IgD-negative memory B cell (primary cell): ENCODE measurements around the gene SLC47A2. TPM values are rescaled to one million over a fixed set of nuclear protein-coding genes. Genes with fewer than 3 reads are reported as not detected.

ENCODE experiments used
- H3K27ac Mint-ChIP-seq, 3 donors: one replicate each; pipeline ENCODE4 v1.8.0; 2020 to 2022; ENCODE audit warnings: mild to moderate bottlenecking in 3 of 3, mixed read lengths in 3 of 3, moderate library complexity in 1 of 3
- H3K27me3 Mint-ChIP-seq: one replicate; pipeline ENCODE4 v1.8.0; 2021; ENCODE audit warnings: mixed read lengths
- H3K36me3 Mint-ChIP-seq: one replicate; pipeline ENCODE4 v1.8.0; 2020; ENCODE audit warnings: mild to moderate bottlenecking, mixed read lengths
- H3K4me1 Mint-ChIP-seq, 3 donors: one replicate each; pipeline ENCODE4 v1.8.0; 2020 to 2022; ENCODE audit warnings: mixed read lengths in 3 of 3, mild to moderate bottlenecking in 1 of 3
- H3K4me3 Mint-ChIP-seq, 4 donors: one replicate each; pipeline ENCODE4 v1.8.0; 2020 to 2022; ENCODE audit warnings: mild to moderate bottlenecking in 4 of 4, mixed read lengths in 4 of 4, moderate library complexity in 3 of 4
- H3K9me3 Mint-ChIP-seq, 3 donors: one replicate each; pipeline ENCODE4 v1.8.0; 2020 to 2021; ENCODE audit warnings: mixed read lengths in 3 of 3, mild to moderate bottlenecking in 1 of 3
- polyA plus RNA-seq: library from polyadenylated mRNA; unstranded; fragments of 300-500 nt; fragmentation: Illumina TruSeq; gene quantifications from one replicate; pipeline ENCODE4 v1.2.3, GENCODE V29; 2021

The SLC47A2 gene
- polyA plus RNA-seq, 1 donor from 2014 or later: 0.15 TPM

GRCh38 chr17:19645734-19646201 lies 70.6 kb downstream of the SLC47A2 start:
- Mint-ChIP-seq H3K27me3 (peaks cover 2% of the 10 kb centered on the region), H3K4me1 (peaks cover 16 to 26% (median 19%) of the 10 kb centered on the region in 3 donors), H3K27ac (peak overlapping the region in 2 of 3 donors; percentile 12 to 34), H3K4me3 (peak overlapping the region in 2 of 4 donors; percentile 57 to 96), H3K36me3 (no peaks in the 10 kb centered on the region), H3K9me3 (no peaks in the 10 kb centered on the region)

GRCh38 chr17:19644493-19645210 lies 71.7 kb downstream of the SLC47A2 start:
- Mint-ChIP-seq H3K36me3 (no peaks in the 10 kb centered on the region), H3K27me3 (peaks cover 2% of the 10 kb centered on the region), H3K4me3 (peak overlapping the region in 1 of 4 donors; percentile 28), H3K4me1 (peaks cover 12 to 23% (median 15%) of the 10 kb centered on the region in 3 donors), H3K9me3 (no peaks in the 10 kb centered on the region), H3K27ac (no peak overlapping the region)

- Mint-ChIP-seq H3K36me3 (no peaks in the 10 kb centered on the region), H3K4me1 (peaks cover 2 to 10% (median 4%) of the 10 kb centered on the region in 3 donors), H3K27me3 (peaks cover 2% of the 10 kb centered on the region), H3K4me3 (no peak overlapping the region), H3K9me3 (peaks cover 0 to 8% (median 0%) of the 10 kb centered on the region in 3 donors), H3K27ac (peak overlapping the region in 1 of 3 donors; percentile 3)
Observed at GRCh38 chr17:19642373-19642893, 74.0 kb downstream of the SLC47A2 start.

- Mint-ChIP-seq H3K4me1 (peaks cover 2 to 6% (median 4%) of the 10 kb centered on the region in 3 donors), H3K36me3 (no peaks in the 10 kb centered on the region), H3K9me3 (peaks cover 0 to 8% (median 0%) of the 10 kb centered on the region in 3 donors), H3K27ac (peak overlapping the region in 1 of 3 donors; percentile 3), H3K27me3 (peaks cover 2% of the 10 kb centered on the region), H3K4me3 (no peak overlapping the region)
Observed at GRCh38 chr17:19641687-19642372, 74.6 kb downstream of the SLC47A2 start.

GRCh38 chr17:19631905-19632304 lies 84.5 kb downstream of the SLC47A2 start:
- H3K4me3 Mint-ChIP-seq: no peak overlapping the region
- no peak overlapping the region for H3K27ac Mint-ChIP-seq
- H3K9me3 Mint-ChIP-seq: no peaks in the 10 kb centered on the region
- H3K36me3 Mint-ChIP-seq: peaks cover 2% of the 10 kb centered on the region
- H3K27me3 Mint-ChIP-seq: peaks cover 8% of the 10 kb centered on the region
- H3K4me1 Mint-ChIP-seq: no peaks in the 10 kb centered on the region

GRCh38 chr17:19630661-19631060 lies 85.7 kb downstream of the SLC47A2 start:
- no peaks in the 10 kb centered on the region for H3K9me3 Mint-ChIP-seq
- H3K27ac Mint-ChIP-seq: no peak overlapping the region
- no peaks in the 10 kb centered on the region for H3K4me1 Mint-ChIP-seq
- peaks cover 2% of the 10 kb centered on the region for H3K36me3 Mint-ChIP-seq
- H3K27me3 Mint-ChIP-seq: peaks cover 9% of the 10 kb centered on the region
- no peak overlapping the region for H3K4me3 Mint-ChIP-seq

- peaks cover 9% of the 10 kb centered on the region for H3K27me3 Mint-ChIP-seq
- H3K4me1 Mint-ChIP-seq: no peaks in the 10 kb centered on the region
- H3K9me3 Mint-ChIP-seq: no peaks in the 10 kb centered on the region
- H3K27ac Mint-ChIP-seq: no peak overlapping the region
- peaks cover 2% of the 10 kb centered on the region for H3K36me3 Mint-ChIP-seq
- H3K4me3 Mint-ChIP-seq: no peak overlapping the region
Observed at GRCh38 chr17:19630035-19630434, 86.3 kb downstream of the SLC47A2 start.

- H3K27me3 Mint-ChIP-seq: peaks cover 8% of the 10 kb centered on the region
- H3K36me3 Mint-ChIP-seq: peaks cover 2% of the 10 kb centered on the region
- no peak overlapping the region for H3K27ac Mint-ChIP-seq
- H3K4me3 Mint-ChIP-seq: no peak overlapping the region
- no peaks in the 10 kb centered on the region for H3K9me3 Mint-ChIP-seq
- H3K4me1 Mint-ChIP-seq: no peaks in the 10 kb centered on the region
Observed at GRCh38 chr17:19629449-19629848, 86.9 kb downstream of the SLC47A2 start.

Other genes with a start within 250 kb of the SLC47A2 start
- not detected for gene SLC47A1, start 182.7 kb downstream of the SLC47A2 start, polyA plus RNA-seq
- 21.8 TPM for gene ALDH3A2, start 67.8 kb downstream of the SLC47A2 start, polyA plus RNA-seq
- not detected for gene ALDH3A1, start 31.7 kb upstream of the SLC47A2 start, polyA plus RNA-seq
- gene ULK2, start 151.4 kb upstream of the SLC47A2 start, polyA plus RNA-seq: 1.8 TPM